IMR-90 (cell line): ENCODE measurements around the gene JMY. TPM values are rescaled to one million over a fixed set of nuclear protein-coding genes. Genes with fewer than 3 reads are reported as not detected.

ENCODE experiments used
- ATAC-seq: fragments of 200-7000 bp; cut with Tn5 transposase; 2 replicates; pipeline ENCODE4 v1.9.1; 2020; ENCODE audit warnings: low read depth, mild to moderate bottlenecking, moderate library complexity
- BruUV-seq: library from RNA; stranded (reverse); fragments of 400-500 nt; replicated peaks from 2 replicates; lab custom pipeline; 2021; lab: Mats Ljungman, UMichigan
- CTCF ChIA-PET: fragments of 300-600 bp; formaldehyde crosslinking; extraction: SDS; loops from one replicate; lab custom pipeline; 2021; ENCODE audit warnings: antibody characterized with exemption; lab: Yijun Ruan, JAX
- POLR2A ChIA-PET: fragments of 300-600 bp; sonication (Branson Sonifier 250); formaldehyde crosslinking; loops from one replicate; lab custom pipeline; 2022; ENCODE audit warnings: antibody characterized with exemption; ENCODE audit not compliant: unreplicated experiment; lab: Charles Lee
- DNase-seq: peaks from one replicate; pipeline ENCODE4 v3.0.0; 2013
- H2AFZ ChIP-seq: replicated peaks from 2 replicates; pipeline ENCODE3; 2013; ENCODE audit warnings: low read length, mild to moderate bottlenecking; ENCODE audit not compliant: poor library complexity
- H2AK5ac ChIP-seq: 2 replicates; pipeline ENCODE4 v1.6.1; 2013; ENCODE audit warnings: low read depth, low read length, inconsistent platforms
- H2AK9ac ChIP-seq: replicated peaks from 2 replicates; pipeline ENCODE3; 2013; ENCODE audit warnings: mild to moderate bottlenecking, low read depth, low read length, moderate library complexity; ENCODE audit not compliant: poor library complexity
- H2BK120ac ChIP-seq: 2 replicates; pipeline ENCODE4 v1.6.1; 2013; ENCODE audit warnings: low read depth, low read length, inconsistent platforms
- H2BK15ac ChIP-seq: 3 replicates; pipeline ENCODE4 v1.6.1; 2013; ENCODE audit warnings: low read depth, low read length, inconsistent platforms
- H2BK20ac ChIP-seq: 2 replicates; pipeline ENCODE4 v1.6.1; 2013; ENCODE audit warnings: low read depth, mild to moderate bottlenecking, inconsistent platforms, low read length, moderate library complexity
- H2BK5ac ChIP-seq: 2 replicates; pipeline ENCODE4 v1.6.1; 2013; ENCODE audit warnings: mild to moderate bottlenecking, low read depth, low read length, inconsistent platforms; ENCODE audit not compliant: poor library complexity, severe bottlenecking
- H3K14ac ChIP-seq: replicated peaks from 2 replicates; pipeline ENCODE4 v1.6.1; 2013; ENCODE audit warnings: low read depth, low read length, inconsistent platforms
- H3K18ac ChIP-seq: 2 replicates; pipeline ENCODE4 v1.6.1; 2013; ENCODE audit warnings: low read depth, low read length, control low read depth
- H3K23ac ChIP-seq: 2 replicates; pipeline ENCODE4 v1.6.1; 2013; ENCODE audit warnings: low read depth, low read length, inconsistent platforms
- H3K27ac ChIP-seq: 2 replicates; pipeline ENCODE4 v1.5.1; 2013; ENCODE audit warnings: mild to moderate bottlenecking, control low read depth, low read length; ENCODE audit not compliant: insufficient read depth
- H3K27me3 ChIP-seq: 2 replicates; pipeline ENCODE4 v1.6.1; 2013; ENCODE audit warnings: low read length; ENCODE audit not compliant: control insufficient read depth, insufficient read depth
- H3K36me3 ChIP-seq: 2 replicates; pipeline ENCODE4 v1.6.1; 2013; ENCODE audit warnings: low read length, mixed read lengths; ENCODE audit not compliant: control insufficient read depth, insufficient read depth
- H3K4ac ChIP-seq: 2 replicates; pipeline ENCODE4 v1.6.1; 2013; ENCODE audit warnings: low read depth, low read length, inconsistent platforms
- H3K4me1 ChIP-seq: 2 replicates; pipeline ENCODE4 v1.6.1; 2013; ENCODE audit warnings: low read length, mixed read lengths; ENCODE audit not compliant: control insufficient read depth, insufficient read depth
- H3K4me2 ChIP-seq: 2 replicates; pipeline ENCODE4 v1.6.1; 2013; ENCODE audit warnings: low read depth, mild to moderate bottlenecking, control low read depth, low read length, moderate library complexity
- H3K4me3 ChIP-seq: 2 replicates; pipeline ENCODE4 v1.5.1; 2013; ENCODE audit warnings: low read depth, mild to moderate bottlenecking, control low read depth, low read length, moderate library complexity; ENCODE audit not compliant: insufficient read depth
- H3K56ac ChIP-seq: 2 replicates; pipeline ENCODE4 v1.6.1; 2013; ENCODE audit warnings: low read length, inconsistent platforms; ENCODE audit not compliant: insufficient read depth; ENCODE audit errors: extremely low read depth
- H3K79me1 ChIP-seq, 2 experiments: 2 replicates each; pipeline ENCODE4 v1.6.1; 2013; ENCODE audit warnings: low read length in 2 of 2, inconsistent platforms in 1 of 2, low read depth in 1 of 2
- H3K9ac ChIP-seq: 2 replicates; pipeline ENCODE4 v1.6.1; 2013; ENCODE audit warnings: low read depth, low read length, control low read depth
- H3K9me1 ChIP-seq: 2 replicates; pipeline ENCODE4 v1.6.1; 2013; ENCODE audit warnings: low read length, inconsistent platforms; ENCODE audit not compliant: insufficient read depth
- H3K9me3 ChIP-seq: 2 replicates; pipeline ENCODE4 v1.6.1; 2013; ENCODE audit warnings: low read length; ENCODE audit not compliant: control insufficient read depth, insufficient read depth
- H4K20me1 ChIP-seq: 2 replicates; pipeline ENCODE4 v1.6.1; 2013; ENCODE audit warnings: low read length, inconsistent platforms; ENCODE audit not compliant: insufficient read depth
- H4K5ac ChIP-seq: 2 replicates; pipeline ENCODE4 v1.6.1; 2013; ENCODE audit warnings: mild to moderate bottlenecking, low read depth, low read length, control low read depth
- H4K8ac ChIP-seq, 2 experiments: 2 replicates each; pipeline ENCODE4 v1.6.1; 2013; ENCODE audit warnings: low read depth in 2 of 2, low read length in 2 of 2, control low read depth in 1 of 2, inconsistent platforms in 1 of 2
- H4K91ac ChIP-seq: 2 replicates; pipeline ENCODE4 v1.6.1; 2013; ENCODE audit warnings: low read depth, low read length, inconsistent platforms; ENCODE audit not compliant: insufficient read depth
- MAFK ChIP-seq: IDR thresholded peaks from 2 replicates; pipeline ENCODE4 v1.6.1; 2012; ENCODE audit warnings: low read depth, low read length, improper control_type of control experiment
- WGBS, 2 experiments: methylation state at CpG; one replicate each; pipeline versions ENCODE4 v1.1.5 to v1.1.7; 2013; ENCODE audit warnings: missing lambda C conversion rate in 2 of 2; ENCODE audit not compliant: insufficient read length in 1 of 2; ENCODE audit errors: extremely low coverage in 2 of 2; 5-methylcytosine and 5-hydroxymethylcytosine counted together
- dilution Hi-C: fragments of 300-500 bp; cut with HindIII; formaldehyde crosslinking; loops from one replicate; pipeline ENCODE4 v1.14.3; 2018; ENCODE audit warnings: low sequenced_read_pairs; ENCODE audit not compliant: unreplicated experiment
- in situ Hi-C: fragments of 300-500 bp; cut with MboI; formaldehyde crosslinking; loops from 3 replicates; pipeline ENCODE4 v1.14.3; 2019; ENCODE audit warnings: low sequenced_read_pairs, inconsistent platforms, mixed read lengths
- intact Hi-C: fragments of 100-400 bp; cut with micrococcal nuclease; formaldehyde crosslinking; loops from 2 replicates; pipeline ENCODE4 v1.10.0; 2022
- polyA plus RNA-seq, 3 experiments: library from polyadenylated mRNA; depleted of rRNA; stranded (reverse); fragments of >200 nt; gene quantifications; 2 replicates each; pipeline ENCODE4 v1.2.3, GENCODE V29; 2012; ENCODE audit warnings: low replicate concordance in 1 of 3
- total RNA-seq: library from RNA; depleted of rRNA; stranded (reverse); fragments of >200 nt; gene quantifications from 2 replicates; pipeline ENCODE4 v1.2.3, GENCODE V29; 2012

The JMY gene
- total and polyA plus RNA-seq, 2 of the 4 experiments (the other 2 are of a cell fraction): 1.7 to 3.2 TPM

DNA sequence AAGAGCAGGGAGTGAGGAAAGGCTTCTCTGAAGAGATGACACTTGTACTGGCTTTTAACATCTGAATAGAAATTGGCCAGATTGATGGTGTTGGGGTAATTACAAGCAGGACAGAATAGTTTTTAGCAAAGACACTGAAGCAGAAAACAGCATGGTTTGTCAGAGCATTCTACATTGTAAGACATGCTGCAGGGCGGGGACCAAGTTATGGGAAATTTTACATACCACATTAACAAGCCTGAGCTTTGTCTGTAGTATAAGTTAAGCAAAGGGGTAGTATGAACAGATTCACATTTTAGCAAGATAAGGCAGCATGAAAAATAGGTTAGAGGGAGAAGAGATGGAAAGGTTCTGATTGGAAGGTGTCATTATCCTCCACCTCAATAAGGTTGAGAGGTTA lies 66.5 kb downstream of the JMY start:
- POLR2A ChIA-PET: no interaction called here
- Histone ChIP-seq H3K23ac (no peak overlapping the region), H2BK120ac (0 out of 2 replicates have a peak overlapping the region, but pooled peaks have one; percentile 15), H3K56ac (no peak overlapping the region), H2BK20ac (peak overlapping the region; percentile 16; the same call in 1 of the 2 replicates), H4K5ac (no peak overlapping the region), H3K36me3 (peaks cover 8% of the 10 kb centered on the region), H3K9me3 (no peaks in the 10 kb centered on the region), H3K27me3 (no peaks in the 10 kb centered on the region), H4K8ac (no peak overlapping the region), H3K79me1 (no peaks in the 10 kb centered on the region), H3K27ac (no peak overlapping the region), H4K20me1 (0 out of 2 replicates have a peak, but pooled peaks cover 3% of the 10 kb centered on the region), H3K4me1 (peaks cover 11% of the 10 kb centered on the region; the same call in 1 of the 2 replicates), H3K14ac (no peak overlapping the region), H3K9me1 (peaks cover 7% of the 10 kb centered on the region), H4K91ac (no peak overlapping the region), H2BK5ac (no peak overlapping the region), H3K9ac (no peak overlapping the region), H3K4me2 (no peak overlapping the region), H2BK15ac (0 out of 3 replicates have a peak overlapping the region, but pooled peaks have one; percentile 30), H3K18ac (no peak overlapping the region; the same call in 1 of the 2 replicates), H2AK9ac (no peak overlapping the region), H3K4me3 (no peak overlapping the region), H2AFZ (no peak overlapping the region), H2AK5ac (no peak overlapping the region), H3K4ac (no peak overlapping the region)
- CTCF ChIA-PET: no interaction called here
- dilution Hi-C loops (no loop called here), intact Hi-C loops (no loop called here), in situ Hi-C loops (no loop called here)
- ATAC-seq: no peak
- no peak for TF ChIP-seq MAFK
- no CpG with 5 or more reads among the region's 1 CpG for WGBS, 2 experiments
- DNase-seq: no peak
- no TSS peak for BruUV-seq
